Stomach (tissue), 9 donors: ENCODE data around the gene DOCK2. TPM values are rescaled to one million over a fixed set of nuclear protein-coding genes. Genes with fewer than 3 reads are reported as not detected.

Experiments
- DNase-seq, 2 donors: peaks; one replicate each; pipeline versions ENCODE4 v3.0.0 to v3.0.0-alpha.2; 2013 to 2019
- H3K27ac ChIP-seq, 5 donors: fragments of 200-600 bp in 4 of 5; sonication (generic) in 4 of 5; one replicate each; pipeline ENCODE4 v1.5.1; 2013 to 2019; ENCODE audit warnings: mild to moderate bottlenecking in 1 of 5, moderate library complexity in 1 of 5
- H3K27me3 ChIP-seq, 3 donors: fragments of 200-600 bp; sonication (generic); one replicate each; pipeline ENCODE4 v1.5.1; 2017 to 2019; ENCODE audit warnings: mixed run types in 1 of 3
- H3K36me3 ChIP-seq, 4 donors: fragments of 200-600 bp; sonication (generic); 1 replicate in 3 of 4; 2 replicates in 1 of 4; pipeline ENCODE4 v1.5.1; 2016 to 2019
- H3K4me1 ChIP-seq, 4 donors: fragments of 200-600 bp; sonication (generic); one replicate each; pipeline ENCODE4 v1.5.1; 2016 to 2019
- H3K4me3 ChIP-seq, 4 donors: fragments of 200-600 bp; sonication (generic) in 3 of 4; one replicate each; pipeline ENCODE4 v1.5.1; 2016 to 2019; ENCODE audit warnings: mild to moderate bottlenecking in 1 of 4
- H3K9me3 ChIP-seq, 4 donors: fragments of 200-600 bp; sonication (generic); one replicate each; pipeline ENCODE4 v1.5.1; 2016 to 2019
- EP300 ChIP-seq: sonication (generic); formaldehyde crosslinking; IDR thresholded peaks from one replicate; pipeline ENCODE4 v1.6.1; 2017; ENCODE audit warnings: antibody characterized with exemption
- POLR2A ChIP-seq, 4 donors: fragments of 450-650 bp; IDR thresholded peaks; one replicate each; pipeline ENCODE4 v1.6.1; 2016; ENCODE audit warnings: antibody characterized with exemption in 4 of 4, control low read depth in 2 of 4, mild to moderate bottlenecking in 1 of 4, moderate library complexity in 1 of 4
- POLR2AphosphoS5 ChIP-seq, 3 donors: sonication (generic); formaldehyde crosslinking; IDR thresholded peaks; one replicate each; pipeline ENCODE4 v1.6.1; 2016; ENCODE audit warnings: antibody characterized with exemption in 3 of 3
- WGBS, 5 donors: extraction: QIAGEN DNeasy Blood & Tissue Kit in 3 of 5; methylation state at CpG; one replicate each; pipeline versions ENCODE4 v1.1.5 to v1.1.7; 2013 to 2018; 5-methylcytosine and 5-hydroxymethylcytosine counted together
- intact Hi-C: fragments of 100-400 bp; cut with DNase I; formaldehyde crosslinking; loops from one replicate; pipeline ENCODE4 v1.15.1; 2023; ENCODE audit warnings: low total_unique reads
- polyA plus RNA-seq, 3 donors: library from polyadenylated mRNA; stranded (reverse); fragments of 200-250 nt; gene quantifications; one replicate each; pipeline ENCODE4 v1.2.3, GENCODE V29; 2013
- total RNA-seq, 5 donors: library from RNA; depleted of rRNA; stranded (reverse); fragments of >200 nt; gene quantifications; one replicate each; pipeline versions ENCODE4 v1.1.0 to v1.2.3, GENCODE V29; 2014 to 2016
- TF ChIP-seq, protein P1 (sequence below), 7 experiments: fragments of 450-650 bp in 4 of 7; fragments of 200-600 bp in 3 of 7; sonication (generic) in 3 of 7; IDR thresholded peaks; one replicate each; pipeline ENCODE4 v1.5.1; 2016 to 2019; ENCODE audit warnings: antibody characterized with exemption in 7 of 7, control low read depth in 2 of 7, mild to moderate bottlenecking in 1 of 7
- donor health status: healthy with polysubstance abuse.
- donor health status: Bipolar disorder and iron deficiency.
- donor health status: healthy.

DOCK2 gene
- total and polyA plus RNA-seq, 8 donors = 2.1 to 50.2 (median 8.5) TPM

DNA sequence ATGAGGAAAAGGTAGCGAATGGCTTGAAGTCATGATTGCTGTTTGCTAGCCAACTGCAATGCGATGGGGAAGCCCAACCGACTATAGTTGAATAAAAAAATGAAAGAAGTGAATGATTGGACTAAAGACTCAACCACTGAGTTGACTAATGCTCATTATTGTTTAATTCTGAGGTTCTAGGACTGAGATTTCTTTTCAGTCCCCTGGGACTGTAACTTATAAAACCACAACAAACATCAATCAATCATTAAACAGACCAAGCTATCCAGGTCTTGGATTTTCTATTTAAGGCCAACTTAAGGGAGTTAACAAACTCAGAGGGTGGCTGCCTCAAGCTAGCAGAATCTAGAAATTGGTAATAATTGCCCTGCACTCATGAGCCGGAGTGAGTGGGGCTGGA lies 154.2 kb downstream of the DOCK2 start:
- 43 to 68% (median 53%) methylated on average over 4 of the region's 4 CpGs for WGBS, 5 donors
- TF ChIP-seq, protein P1, sequence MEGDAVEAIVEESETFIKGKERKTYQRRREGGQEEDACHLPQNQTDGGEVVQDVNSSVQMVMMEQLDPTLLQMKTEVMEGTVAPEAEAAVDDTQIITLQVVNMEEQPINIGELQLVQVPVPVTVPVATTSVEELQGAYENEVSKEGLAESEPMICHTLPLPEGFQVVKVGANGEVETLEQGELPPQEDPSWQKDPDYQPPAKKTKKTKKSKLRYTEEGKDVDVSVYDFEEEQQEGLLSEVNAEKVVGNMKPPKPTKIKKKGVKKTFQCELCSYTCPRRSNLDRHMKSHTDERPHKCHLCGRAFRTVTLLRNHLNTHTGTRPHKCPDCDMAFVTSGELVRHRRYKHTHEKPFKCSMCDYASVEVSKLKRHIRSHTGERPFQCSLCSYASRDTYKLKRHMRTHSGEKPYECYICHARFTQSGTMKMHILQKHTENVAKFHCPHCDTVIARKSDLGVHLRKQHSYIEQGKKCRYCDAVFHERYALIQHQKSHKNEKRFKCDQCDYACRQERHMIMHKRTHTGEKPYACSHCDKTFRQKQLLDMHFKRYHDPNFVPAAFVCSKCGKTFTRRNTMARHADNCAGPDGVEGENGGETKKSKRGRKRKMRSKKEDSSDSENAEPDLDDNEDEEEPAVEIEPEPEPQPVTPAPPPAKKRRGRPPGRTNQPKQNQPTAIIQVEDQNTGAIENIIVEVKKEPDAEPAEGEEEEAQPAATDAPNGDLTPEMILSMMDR (IDR thresholded peaks at IDR 0.05) = no peak
- TF ChIP-seq POLR2A (IDR thresholded peaks at IDR 0.05) (no peak), POLR2AphosphoS5 (IDR thresholded peaks at IDR 0.05) (no peak), EP300 (no peak)
- no peak overlapping the region for H3K27ac ChIP-seq
- no peaks in the 10 kb centered on the region for H3K36me3 ChIP-seq
- no peaks in the 10 kb centered on the region for H3K9me3 ChIP-seq
- no peak for DNase-seq
- no peaks in the 10 kb centered on the region for H3K4me1 ChIP-seq
- intact Hi-C loops = no loop called here
- no peaks in the 10 kb centered on the region for H3K27me3 ChIP-seq
- H3K4me3 ChIP-seq = no peak overlapping the region

DNA sequence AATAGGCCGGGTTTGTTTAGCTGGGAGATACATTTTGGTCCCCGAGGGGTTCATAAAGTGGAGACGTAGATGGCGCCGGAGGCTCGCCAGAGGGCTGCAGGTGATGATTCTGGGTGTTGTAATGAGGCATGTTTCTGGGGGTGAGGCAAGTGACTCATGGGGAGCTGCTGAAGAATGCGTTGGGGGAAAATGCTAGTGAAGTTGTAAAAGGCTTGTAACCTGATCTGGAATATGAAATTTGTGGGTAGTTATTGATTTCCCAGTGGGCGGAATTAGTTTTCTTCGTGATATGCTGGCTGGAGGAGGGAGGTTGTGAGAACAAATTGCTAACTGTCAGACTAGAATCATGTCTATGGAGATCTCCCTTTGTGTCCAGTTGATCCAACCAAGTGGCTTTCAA lies 158.3 kb downstream of the DOCK2 start:
- H3K9me3 ChIP-seq = no peaks in the 10 kb centered on the region
- H3K36me3 ChIP-seq = no peaks in the 10 kb centered on the region
- 80 to 86% (median 84%) methylated on average over 9 of the region's 9 CpGs for WGBS, 5 donors
- intact Hi-C loops = no loop called here
- H3K27ac ChIP-seq = no peak overlapping the region
- H3K27me3 ChIP-seq = no peaks in the 10 kb centered on the region
- no peaks in the 10 kb centered on the region for H3K4me1 ChIP-seq
- DNase-seq = no peak
- TF ChIP-seq POLR2A (IDR thresholded peaks at IDR 0.05) = no peak
- TF ChIP-seq POLR2AphosphoS5 (IDR thresholded peaks at IDR 0.05) = no peak
- TF ChIP-seq, protein P1 (IDR thresholded peaks at IDR 0.05) = no peak
- no peak for TF ChIP-seq EP300
- H3K4me3 ChIP-seq = no peak overlapping the region

DNA sequence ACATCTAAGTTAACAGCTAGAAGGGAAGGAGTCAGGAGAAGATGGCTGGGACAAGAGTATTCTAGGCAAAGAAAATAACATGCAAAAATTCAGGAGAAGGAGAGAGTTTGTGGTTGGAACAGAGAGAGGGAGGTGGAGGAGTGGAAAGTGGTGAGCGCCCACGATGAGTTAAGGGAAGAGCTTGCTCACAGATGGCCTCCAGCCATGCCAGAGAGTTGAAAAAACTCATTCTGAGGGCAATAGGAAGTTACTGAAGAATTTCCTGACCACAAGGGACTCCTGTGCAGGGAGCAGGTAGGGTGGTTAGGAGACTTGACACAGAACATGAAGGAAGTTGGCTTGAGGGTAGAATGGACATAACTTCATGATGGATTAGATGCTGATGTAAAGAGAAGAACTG lies 159.7 kb downstream of the DOCK2 start:
- TF ChIP-seq EP300 = no peak

DNA sequence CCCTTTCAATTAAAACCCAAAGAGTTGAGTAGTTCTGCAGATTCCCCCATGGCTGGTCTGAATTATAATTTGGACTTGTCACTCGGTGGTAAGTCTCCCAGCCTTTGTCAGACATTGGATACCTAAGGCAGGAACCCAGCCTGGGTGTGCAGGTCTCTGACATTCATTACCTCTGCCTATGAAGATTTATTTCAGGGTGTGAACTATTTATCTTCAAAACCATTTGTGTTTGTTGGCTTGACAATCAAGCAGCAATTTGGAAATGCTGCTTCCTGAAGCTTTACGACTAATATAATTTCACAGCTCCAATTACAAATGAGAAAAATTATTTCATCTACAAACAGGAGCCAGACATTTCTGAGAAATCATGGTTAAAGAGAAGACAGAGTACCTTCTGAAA lies 160.5 kb downstream of the DOCK2 start:
- H3K4me1 ChIP-seq = no peaks in the 10 kb centered on the region
- H3K27me3 ChIP-seq = no peaks in the 10 kb centered on the region
- no peak for DNase-seq
- H3K4me3 ChIP-seq = no peak overlapping the region
- TF ChIP-seq, protein P1 (IDR thresholded peaks at IDR 0.05) = no peak
- H3K27ac ChIP-seq = no peak overlapping the region
- H3K9me3 ChIP-seq = no peaks in the 10 kb centered on the region
- no peaks in the 10 kb centered on the region for H3K36me3 ChIP-seq
- intact Hi-C loops = no loop called here
- WGBS, 5 donors = 73 to 87% (median 78%) methylated on average over 2 of the region's 2 CpGs

More for the DNA sequence above, 159.7 kb downstream of the DOCK2 start:
- intact Hi-C loops = no loop called here
- Histone ChIP-seq H3K4me1 (no peaks in the 10 kb centered on the region), H3K4me3 (no peak overlapping the region), H3K9me3 (no peaks in the 10 kb centered on the region), H3K27ac (no peak overlapping the region), H3K36me3 (no peaks in the 10 kb centered on the region), H3K27me3 (no peaks in the 10 kb centered on the region)
- no peak for DNase-seq
- 82 to 91% (median 89%) methylated on average over 2 of the region's 2 CpGs for WGBS, 5 donors

DNA sequence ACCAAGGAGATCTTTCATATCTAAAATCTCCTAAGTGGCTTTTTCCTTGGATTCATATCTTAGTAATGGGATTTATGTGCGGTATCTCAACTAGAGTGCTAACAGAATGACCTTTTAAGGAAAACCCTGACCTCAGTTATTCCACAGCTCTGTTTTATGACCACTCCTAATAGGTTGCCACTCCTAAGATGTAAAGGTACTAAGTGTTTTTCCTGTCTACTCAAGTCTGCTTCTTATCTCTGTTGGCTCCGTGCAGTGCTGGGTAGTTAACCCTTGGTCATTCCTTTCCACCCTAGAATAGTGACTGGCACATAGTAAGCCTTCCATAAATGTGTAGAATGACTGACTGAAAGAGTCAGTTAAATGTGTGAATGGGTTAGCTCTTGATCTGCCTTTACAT lies 161.4 kb downstream of the DOCK2 start:
- intact Hi-C loops = no loop called here
- no peak for DNase-seq

More for the DNA sequence above, 161.4 kb downstream of the DOCK2 start:
- peaks cover 0 to 3% (median 0%) of the 10 kb centered on the region in 3 donors for H3K27me3 ChIP-seq
- no peaks in the 10 kb centered on the region for H3K9me3 ChIP-seq
- H3K4me1 ChIP-seq = no peaks in the 10 kb centered on the region
- no peak overlapping the region for H3K27ac ChIP-seq
- 28 to 36% (median 32%) methylated on average over 2 of the region's 2 CpGs for WGBS, 5 donors
- no peaks in the 10 kb centered on the region for H3K36me3 ChIP-seq
- H3K4me3 ChIP-seq = no peak overlapping the region
- TF ChIP-seq, protein P1 (IDR thresholded peaks at IDR 0.05) = no peak
- TF ChIP-seq POLR2A (IDR thresholded peaks at IDR 0.05) (no peak), EP300 (no peak), POLR2AphosphoS5 (IDR thresholded peaks at IDR 0.05) (no peak)
